Testis (tissue), 2 donors: ENCODE measurements around the gene PAX9.

Source experiments
- CTCF ChIP-seq, 3 experiments: fragments of 450-650 bp in 2 of 3; fragments of 200-600 bp in 1 of 3; sonication (generic) in 1 of 3; IDR thresholded peaks; one replicate each; pipeline ENCODE4 v1.5.1; 2016 to 2019; ENCODE audit warnings: antibody characterized with exemption in 3 of 3, mild to moderate bottlenecking in 2 of 3, moderate library complexity in 1 of 3
- POLR2A ChIP-seq: fragments of 450-650 bp; IDR thresholded peaks from one replicate; pipeline ENCODE4 v1.6.1; 2017; ENCODE audit warnings: antibody characterized with exemption, mild to moderate bottlenecking, moderate library complexity

- no peak for TF ChIP-seq CTCF (IDR thresholded peaks at IDR 0.05)
- TF ChIP-seq POLR2A = no peak
Measured at GRCh38 chr14:36717363-36717762, 55.7 kb downstream of the PAX9 start.
